HG03354 (cell line): ENCODE measurements around the gene NPB.

Source experiments
- ATAC-seq: cut with Tn5 transposase; IDR thresholded peaks from one replicate; pipeline ENCODE4 v1.9.1; 2021; ENCODE audit warnings: mild to moderate bottlenecking; ENCODE audit not compliant: unreplicated experiment, poor library complexity, severe bottlenecking

NPB gene

DNA sequence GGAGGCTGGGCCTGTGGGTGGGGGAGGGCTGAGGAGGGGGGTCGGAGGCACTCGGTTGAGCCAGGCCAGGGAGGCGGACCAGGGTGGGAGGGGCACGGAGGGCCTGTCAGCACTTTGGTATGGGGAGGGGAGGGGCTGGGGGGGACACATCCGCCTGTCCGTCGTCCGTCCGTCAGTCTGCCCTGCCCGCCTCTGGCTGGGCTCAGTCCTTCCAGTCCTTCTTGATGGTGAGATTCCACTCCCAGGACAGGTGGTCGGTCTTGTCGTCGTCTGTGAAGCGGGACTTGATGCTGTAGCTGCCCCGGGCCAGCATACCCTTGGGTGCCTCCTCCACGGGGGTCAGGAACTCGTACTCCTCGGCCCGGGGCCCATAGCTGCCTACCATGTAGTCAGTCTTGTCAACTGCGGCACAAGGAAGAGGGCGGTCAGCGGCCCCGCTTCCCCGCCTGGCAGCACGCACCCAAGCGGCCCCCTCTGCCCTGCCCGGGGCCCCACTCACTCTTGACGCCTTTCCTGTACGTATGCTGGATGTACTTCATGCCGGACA lies 33.3 kb upstream of the NPB start:
- no peak for ATAC-seq

DNA sequence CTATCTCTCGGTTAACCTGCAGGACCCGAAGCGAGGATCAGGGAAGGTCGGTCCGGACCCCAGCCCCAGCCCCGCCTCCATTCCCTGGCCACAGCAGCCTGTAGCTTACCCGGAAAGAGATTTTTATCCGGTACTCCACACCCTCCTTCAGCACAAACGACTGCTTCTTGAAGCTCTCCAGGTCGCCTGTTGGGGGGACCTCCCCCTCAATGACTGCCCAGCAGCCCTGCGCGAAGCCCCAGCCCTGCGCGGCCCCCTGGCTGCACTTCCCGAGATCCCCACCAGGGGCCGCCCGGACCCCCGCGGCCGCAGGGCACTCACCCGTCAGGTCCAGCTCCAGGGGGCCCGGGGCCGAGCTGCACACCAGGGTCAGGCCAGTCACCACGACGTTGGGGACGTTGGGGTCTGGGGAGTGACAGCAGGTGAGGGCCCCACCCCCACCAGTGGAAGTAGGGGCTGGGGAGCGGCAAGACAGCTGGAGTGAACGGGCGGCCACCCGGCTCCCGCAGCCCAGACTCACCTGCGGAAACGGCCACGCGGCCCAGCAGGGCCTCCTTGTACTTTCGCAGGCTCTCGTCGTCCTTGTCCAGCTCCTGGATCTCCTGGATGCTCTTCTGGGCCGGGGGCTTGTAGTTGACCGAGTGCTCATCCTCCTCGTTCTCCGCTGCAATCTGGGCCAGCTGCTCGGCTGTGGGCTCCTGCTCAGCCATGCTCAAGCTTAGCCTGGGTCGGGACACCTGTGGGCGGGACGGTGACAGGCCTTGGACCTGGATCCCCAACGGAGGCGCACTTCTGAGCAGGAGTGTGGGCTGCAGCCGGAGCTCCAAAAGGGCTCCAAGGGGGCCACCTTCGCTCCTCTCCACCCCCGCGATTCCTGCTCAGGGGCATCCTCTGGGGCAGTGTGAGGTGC lies 32.6 kb upstream of the NPB start:
- ATAC-seq: no peak

DNA sequence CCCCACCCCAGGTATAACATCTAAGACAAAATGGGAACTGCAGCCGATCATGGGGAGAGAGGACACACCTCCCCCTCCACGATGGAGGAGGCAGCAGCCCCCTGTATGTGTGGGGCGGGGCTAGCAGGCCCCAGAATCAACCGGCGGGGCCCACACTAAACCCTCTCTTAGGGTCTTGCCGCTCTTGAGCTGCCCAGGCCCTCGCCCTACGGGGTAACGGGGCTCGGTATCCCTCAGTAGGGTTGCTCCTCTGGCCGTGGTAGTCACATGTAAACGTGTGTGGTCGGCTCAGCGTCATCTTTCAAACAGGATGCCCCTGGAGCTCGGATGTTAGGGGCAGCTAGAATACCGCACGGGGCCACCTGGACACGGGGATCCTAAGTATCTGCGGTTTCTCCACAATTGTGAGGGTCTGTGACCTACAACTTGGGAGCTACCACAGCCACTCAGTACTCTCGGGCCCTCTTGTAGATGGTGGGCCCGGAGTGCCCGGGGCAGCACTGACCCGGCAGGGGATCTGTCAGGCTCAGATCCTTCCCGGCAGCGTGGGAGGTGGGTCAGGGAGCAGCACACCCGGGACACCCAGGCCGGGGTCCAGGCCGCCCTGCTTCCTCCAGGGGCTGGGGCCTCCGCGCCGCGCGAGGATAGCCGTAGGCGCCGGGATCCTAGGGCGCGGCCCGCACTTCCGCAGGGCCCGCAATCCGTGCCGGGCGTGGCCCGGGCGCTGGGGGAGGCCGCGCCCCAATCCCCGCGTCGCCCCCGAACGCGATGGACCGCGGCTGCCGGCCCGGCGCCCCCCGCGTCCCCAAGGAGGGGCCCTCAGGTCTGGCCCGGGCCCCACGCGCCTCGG lies 31.7 kb upstream of the NPB start:
- ATAC-seq: peak; percentile 20

DNA sequence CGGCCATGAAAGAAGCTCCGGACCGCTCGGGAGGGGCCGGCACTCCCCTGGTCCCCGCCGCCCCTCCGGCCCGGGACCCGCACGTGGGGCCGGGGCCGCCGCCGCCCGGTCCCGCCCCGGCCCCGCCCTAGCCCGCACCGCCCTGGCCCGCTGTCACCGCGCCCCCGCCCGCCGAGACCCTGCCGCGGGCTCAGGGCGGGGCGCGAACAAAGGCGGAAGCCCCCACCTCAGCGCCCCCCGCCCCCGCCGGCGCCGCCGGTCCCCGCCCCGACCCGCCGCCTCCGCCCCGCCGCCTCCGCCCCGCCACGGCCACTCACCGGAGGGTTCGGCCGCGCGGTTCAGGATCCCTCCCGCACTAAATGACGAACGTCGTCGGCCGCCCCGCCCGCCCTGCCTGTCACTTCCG lies 31.1 kb upstream of the NPB start, which contains the start of gene ARHGDIA:
Gene ARHGDIA (minus strand): TSS at position 357 of the 406 bp plus-strand sequence. CDS start 1,407 bp downstream, outside the sequence.
- ATAC-seq: peak; percentile 26

DNA sequence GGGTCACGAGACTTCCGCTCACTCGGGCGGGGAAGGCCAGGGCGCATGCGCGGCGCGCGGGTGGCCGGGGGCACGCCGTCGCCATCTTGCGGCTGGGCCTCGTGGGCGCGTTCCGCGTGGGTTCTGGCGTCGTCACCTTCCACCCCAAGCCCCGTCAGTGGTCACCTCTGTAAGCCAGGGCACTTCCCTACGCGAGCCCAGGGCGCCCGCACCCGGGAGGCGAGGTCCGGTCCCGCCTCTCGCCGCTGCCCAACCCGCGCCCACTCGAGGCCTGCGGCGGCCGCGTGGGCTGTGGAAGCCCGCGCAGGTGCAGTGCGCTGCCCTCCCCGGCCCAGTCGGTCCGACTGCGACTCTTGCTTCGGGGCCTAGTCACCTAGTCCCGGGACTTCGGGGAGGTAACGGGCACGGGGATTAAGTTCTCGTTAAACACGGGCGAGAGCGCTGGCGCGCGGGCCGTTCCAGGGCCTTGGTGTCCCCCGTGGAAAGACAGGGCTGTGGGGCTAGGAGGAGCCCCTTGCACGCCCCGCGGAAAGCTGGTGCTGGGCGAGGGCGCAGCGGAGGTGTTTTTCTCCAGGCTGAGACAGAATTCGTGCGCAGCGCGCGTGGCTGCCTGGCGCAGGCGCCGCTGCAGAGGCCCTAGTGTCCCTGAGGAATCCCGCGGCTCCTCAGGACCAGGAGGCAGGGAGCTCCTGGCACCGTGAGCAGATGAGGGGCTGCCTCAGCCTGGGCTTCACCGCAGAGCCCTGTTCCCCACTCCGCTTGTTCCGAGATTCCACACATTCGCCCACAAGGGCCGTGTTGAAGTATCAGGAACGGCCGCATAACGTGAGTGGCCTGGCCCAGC lies 30.4 kb upstream of the NPB start:
- ATAC-seq: peak; percentile 64

DNA sequence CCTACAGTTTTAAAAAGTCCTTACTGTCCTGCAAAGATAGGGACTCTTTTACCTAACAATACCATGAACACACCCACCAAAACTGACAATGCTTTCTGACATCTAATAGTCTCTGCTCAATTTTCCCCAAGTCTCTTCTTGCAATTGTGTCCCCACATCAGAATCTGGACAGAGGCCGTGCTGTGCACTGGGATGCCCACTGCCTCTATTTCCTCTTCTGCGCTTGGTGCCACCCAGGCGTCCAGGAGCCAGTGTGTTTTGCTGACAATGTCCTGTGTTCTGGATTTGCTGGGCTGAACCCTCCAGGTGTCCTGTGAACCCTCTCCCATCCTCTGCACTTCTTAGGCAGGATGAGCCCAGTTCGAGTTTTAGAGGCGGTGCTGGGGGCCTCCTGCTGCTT lies 24.5 kb upstream of the NPB start:
- no peak for ATAC-seq

DNA sequence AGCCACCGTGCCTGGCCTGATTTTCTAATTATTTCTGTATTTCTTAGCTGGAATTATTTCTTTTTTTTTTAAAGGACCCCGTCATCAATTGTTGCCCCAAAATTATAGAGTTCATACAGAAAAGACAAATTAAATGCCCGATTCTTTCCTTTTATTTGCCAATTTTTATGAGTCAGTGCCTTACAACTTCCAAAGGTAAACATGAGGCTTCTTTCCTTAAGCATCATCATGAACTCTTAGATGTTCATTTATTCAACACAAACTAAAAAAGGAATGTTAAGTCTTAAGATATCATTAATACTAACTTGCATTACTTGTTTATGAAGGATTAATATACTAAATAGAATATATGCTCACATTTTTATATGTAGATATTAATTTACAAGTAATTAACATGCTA lies 23.7 kb upstream of the NPB start:
- ATAC-seq: no peak

DNA sequence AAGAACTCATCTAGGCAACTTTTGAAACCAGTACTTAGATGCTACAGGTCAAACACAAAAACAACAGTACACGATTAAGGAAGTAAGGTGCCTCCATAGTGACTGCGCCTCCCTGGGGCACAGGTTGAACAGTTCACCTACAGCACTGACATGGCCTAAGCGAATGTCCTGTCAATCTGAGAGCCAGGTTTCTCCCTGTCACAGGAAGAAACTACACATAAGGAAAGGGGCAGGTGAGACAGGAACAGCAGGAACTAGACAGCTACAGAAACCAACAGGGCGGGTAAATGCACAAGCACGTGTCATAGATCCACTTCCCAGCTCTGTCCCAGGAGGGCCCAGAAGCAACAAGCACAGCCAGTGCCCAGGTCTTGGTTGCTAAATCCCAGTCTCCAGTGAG lies 22.9 kb upstream of the NPB start:
- ATAC-seq: no peak

DNA sequence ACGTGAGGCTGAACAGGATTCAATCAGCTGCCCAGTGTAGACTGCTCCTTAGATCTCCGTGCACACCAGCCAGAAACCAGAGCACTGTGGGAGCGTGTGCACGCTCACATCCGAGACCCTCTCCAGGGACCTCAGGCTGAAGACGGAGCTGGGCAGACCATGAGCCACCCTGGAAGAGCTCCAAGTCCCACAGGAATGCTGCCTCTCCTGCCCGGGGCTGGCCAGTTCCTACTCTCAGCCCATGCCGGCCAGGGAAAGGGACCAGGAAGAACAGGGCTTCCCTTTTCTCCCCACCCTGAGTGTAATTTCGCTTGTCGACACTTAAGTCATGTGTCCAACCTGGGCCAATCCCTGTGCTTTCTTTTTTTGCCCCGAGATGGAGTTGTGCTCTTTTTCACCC lies 17.5 kb upstream of the NPB start:
- no peak for ATAC-seq

DNA sequence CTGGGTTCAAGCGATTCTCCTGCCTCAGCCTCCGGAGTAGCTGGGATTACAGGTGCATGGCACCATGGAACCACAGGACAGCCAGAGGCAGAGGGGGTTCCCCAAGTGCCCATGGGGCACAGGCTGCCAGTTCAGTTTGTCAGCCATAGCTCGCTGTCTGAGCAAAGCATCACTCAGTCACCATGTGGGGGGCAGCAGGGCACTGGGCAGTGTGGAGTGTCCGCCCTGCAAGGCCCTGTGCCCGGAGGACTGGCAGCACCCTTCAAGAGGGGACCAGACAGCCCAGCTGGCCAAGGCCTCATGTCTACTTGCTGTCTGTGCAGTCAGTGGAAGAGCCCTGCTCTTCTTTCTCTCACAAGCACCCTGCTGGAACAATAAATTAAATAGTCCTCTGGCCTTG lies 17.1 kb upstream of the NPB start:
- ATAC-seq: no peak

DNA sequence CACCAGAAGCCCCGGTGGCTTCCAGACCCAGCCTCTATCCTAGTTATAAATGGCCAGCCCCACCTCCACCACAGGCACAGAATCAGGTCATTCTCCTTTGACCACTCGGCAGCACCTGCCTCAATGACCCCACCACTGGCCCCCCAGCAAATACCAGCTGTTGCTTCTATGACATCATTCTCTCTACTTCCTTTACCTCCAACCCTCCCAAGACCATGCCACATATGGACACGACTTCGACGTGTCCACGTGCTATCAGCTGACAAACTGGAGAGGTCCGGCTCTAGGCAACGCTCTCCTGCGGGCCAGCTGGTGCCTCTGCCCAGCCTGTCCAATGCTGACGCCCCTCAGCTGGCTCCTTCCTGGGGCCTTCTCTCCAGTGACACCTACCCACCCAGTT lies 16.6 kb upstream of the NPB start:
- ATAC-seq: no peak

DNA sequence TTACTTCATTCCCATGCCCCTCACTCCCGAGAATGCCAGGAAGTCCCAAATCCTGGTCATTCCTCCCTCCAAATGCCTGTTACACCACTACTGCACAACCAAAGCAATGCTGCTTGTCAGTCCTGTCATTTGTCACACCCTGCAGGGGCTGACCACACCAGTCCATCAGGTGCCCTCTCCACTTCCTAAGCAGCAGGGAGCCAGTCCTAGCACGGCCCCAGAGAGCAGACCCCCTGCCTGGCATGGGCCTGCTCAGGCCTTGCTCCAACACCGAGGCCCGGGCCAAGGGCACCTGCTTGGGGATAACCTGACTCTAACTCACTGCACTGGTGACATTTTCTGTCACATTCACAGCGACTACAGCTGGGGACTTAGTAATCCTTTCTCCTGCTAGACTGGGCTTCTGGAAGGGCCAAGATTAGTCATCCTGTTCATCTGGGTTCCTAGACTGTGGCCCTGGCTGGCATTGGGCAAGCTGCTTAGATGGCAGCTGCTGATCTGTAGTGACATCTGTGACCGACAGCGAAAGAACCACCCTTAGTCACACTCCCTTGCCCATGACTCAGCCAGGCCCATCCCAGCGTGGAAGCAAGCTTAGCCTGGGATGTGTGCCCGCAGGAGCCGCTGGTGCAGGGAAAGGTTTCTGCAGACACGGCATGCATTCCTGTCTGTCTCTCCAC lies 16.0 kb upstream of the NPB start:
- ATAC-seq: no peak

DNA sequence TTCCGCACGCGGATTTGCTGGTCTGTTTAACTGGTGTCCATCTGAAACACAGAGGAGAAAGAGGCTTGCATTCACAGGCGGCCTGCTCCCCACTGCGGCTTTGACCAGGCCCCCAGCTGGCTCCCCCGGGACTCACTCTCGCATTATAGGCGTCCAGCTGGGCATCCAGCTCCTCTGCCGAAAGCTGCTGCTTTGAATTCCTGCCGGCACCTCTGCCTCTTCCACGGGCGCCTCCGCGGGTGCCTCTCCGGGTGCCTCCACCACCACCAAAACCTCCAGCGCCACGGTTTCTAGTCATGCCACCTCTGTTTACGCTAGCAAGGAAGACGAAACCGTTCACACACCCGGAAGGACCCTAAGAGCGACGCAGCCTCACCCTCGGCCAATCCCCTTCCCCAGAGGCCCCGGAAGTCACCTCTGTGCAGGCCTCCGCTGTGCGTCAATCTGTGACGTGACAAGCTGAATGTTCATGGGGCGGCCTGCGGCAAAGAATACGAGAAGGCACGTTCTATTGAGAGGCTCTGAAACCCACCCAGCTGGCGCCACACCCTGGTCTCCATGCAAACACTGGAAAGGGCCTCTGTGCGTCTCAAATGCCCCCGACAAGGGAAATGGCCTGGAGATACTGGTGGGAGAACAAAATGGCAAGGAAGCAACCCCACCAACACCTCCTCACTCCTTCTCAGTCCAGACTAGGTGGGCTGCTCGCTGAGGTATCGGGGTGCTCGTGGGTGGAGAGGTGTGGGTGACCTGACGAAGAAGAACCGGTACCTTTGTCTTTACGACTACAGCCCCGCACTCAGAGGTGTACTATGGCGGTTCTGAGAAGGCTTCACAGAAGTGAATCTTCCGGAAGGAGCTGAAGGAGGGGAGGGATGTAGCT lies 13.7 kb upstream of the NPB start:
- no peak for ATAC-seq

DNA sequence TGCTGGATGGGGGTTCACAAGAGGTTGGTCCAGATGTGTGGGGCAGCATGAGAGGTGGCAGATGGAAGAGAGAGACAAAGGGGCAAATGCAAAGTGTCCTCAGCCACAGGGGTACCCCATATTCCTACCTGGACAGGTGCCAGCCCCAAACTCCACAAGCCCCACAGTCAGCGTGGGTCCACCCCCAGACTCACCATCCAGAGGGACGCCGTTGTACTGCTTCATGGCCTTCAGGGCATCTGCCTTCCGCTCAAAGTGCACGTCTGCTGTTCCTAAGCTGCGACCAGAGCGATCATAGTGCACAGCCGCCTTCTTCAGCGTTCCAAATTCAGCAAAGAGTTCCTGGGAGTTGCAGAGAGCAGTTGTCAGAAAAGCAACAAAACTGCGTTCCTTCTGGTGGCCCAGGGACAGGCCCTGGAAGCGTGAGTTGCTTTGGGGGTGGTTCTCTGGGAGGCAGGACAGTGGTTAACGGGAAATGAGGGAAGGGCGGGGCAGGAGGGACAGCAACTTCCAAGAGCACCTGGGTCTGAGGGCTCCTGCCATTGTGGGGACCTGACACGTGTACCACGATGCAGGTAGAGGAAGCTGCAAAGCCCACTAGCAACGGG lies 12.9 kb upstream of the NPB start:
- ATAC-seq: no peak

DNA sequence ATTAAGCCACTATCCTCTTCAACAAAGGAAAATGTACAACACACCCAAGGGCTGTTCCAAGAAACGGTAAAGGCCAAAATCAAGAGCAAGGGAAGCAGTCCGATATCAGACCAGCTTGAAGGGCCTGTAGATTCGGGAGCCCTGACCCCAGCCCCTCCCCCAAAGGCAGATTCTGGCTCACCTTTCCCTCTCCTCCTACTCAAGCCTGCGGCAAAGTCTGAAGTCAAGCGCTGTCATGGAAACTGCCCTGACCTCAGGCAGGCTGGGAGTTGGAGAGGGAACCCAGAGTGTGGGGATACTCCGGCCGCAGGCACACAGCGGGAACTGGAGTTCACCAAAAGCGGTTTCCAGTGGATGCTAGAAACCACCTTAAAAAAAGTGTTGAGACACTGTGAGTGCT lies 12.4 kb upstream of the NPB start:
- no peak for ATAC-seq

DNA sequence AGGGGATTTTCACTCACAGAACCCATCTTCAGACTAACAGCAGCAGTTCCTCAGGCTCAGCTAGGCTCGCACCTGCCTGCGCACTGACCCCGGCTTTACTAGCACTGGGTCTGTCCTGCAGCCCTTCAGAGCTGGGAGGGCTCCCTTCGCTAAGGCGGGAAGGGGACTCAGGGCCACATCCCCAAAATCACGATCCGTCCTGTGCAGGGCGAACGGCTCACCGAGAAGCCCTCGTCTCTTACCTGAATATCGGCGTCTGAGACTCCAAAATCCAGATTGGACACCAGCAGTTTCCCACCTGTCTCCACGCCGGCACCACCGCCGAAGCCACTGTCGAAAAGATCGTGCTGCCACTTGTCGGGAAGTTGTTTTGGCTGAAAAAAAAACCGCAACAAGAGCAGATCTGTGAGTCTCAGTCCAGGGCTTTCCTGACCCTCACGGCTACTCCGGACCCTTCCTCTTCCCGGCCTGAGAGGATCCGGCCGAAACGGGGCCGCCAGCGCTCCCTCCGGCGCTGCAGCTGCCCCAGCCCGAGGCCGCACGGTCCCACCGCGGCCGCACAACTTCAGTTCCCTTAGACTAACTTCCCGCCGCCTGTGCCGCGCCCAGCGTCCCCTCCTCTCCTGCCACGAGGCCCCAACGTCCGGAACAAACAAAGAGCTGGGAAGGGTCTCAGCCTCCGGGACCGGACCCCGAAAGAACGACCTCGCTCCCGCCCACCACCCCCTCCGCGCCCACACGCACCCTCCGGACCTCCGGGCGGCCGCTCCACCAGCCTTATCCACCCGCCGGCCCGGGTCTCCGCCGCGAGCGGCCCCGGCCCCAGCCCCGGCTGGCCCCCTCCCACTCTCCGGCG lies 11.4 kb upstream of the NPB start:
- ATAC-seq: peak; percentile 24

DNA sequence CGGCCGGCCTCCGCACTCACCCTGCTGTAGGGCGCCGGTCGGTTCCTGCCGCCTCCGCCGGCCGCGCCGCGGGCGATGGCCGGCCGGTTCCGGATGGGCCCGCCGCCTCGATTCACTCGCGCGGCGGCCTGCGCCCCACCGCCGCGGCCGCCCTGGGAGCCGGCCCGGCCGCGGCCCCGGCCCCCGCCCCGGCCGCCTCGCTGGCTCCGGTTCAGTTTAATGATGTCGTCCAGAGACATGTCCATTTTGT lies 10.8 kb upstream of the NPB start:
- ATAC-seq: no peak
